ENCODE measurements around the gene MYBPC2.

- no peak for TF ChIP-seq POLR2A (IDR thresholded peaks at IDR 0.05; ENCODE audit: low read length)
- no peak for TF ChIP-seq GATA1 (IDR thresholded peaks at IDR 0.05; ENCODE audit: low read depth, low read length)
These were observed 25.8 kb downstream of the MYBPC2 start for GRCh38 chr19:50458396-50459066.
